Hematopoietic multipotent progenitor cell (in vitro differentiated cells): Measurements from ENCODE around the gene TINAGL1. TPM values are rescaled to one million over a fixed set of nuclear protein-coding genes. Genes with fewer than 3 reads are reported as not detected.

Experiments
- DNase-seq, 3 donors: peaks; one replicate each; pipeline ENCODE4 v3.0.0-alpha.2; 2011 to 2015; ENCODE audit warnings: low read depth in 2 of 3, low spot score in 2 of 3
- total RNA-seq: library from RNA; depleted of rRNA; stranded (reverse); fragments of >200 nt; gene quantifications from one replicate; pipeline ENCODE4 v1.2.3, GENCODE V29; 2012

TINAGL1 gene
- total RNA-seq, 1 donor: 8.1 TPM

GRCh38 chr1:31567956-31568570, 8.3 kb upstream of the TINAGL1 start:
- DNase-seq: no peak

GRCh38 chr1:31568895-31569595, 7.3 kb upstream of the TINAGL1 start:
- no peak for DNase-seq

- DNase-seq: no peak
These were observed 6.6 kb upstream of the TINAGL1 start for GRCh38 chr1:31569596-31570173.

- DNase-seq: no peak
These were observed 6.1 kb upstream of the TINAGL1 start for GRCh38 chr1:31570228-31570627.

GRCh38 chr1:31570906-31571305, 5.4 kb upstream of the TINAGL1 start:
- DNase-seq: no peak

- peak in 1 of 3 donors; percentile 65 for DNase-seq
These were observed 4.7 kb upstream of the TINAGL1 start for GRCh38 chr1:31571340-31572295.

GRCh38 chr1:31572323-31573104, 3.8 kb upstream of the TINAGL1 start:
- no peak for DNase-seq

GRCh38 chr1:31573261-31573660, 3.1 kb upstream of the TINAGL1 start:
- no peak for DNase-seq

GRCh38 chr1:31574749-31575368, 1.5 kb upstream of the TINAGL1 start:
- no peak for DNase-seq

GRCh38 chr1:31575369-31576140, 760 bp upstream of the TINAGL1 start:
- DNase-seq: no peak

- no peak for DNase-seq
These were observed 584 bp downstream of the TINAGL1 start for GRCh38 chr1:31576743-31577455.

- no peak for DNase-seq
These were observed 1.3 kb downstream of the TINAGL1 start for GRCh38 chr1:31577515-31578192.

GRCh38 chr1:31579374-31579773, 3.1 kb downstream of the TINAGL1 start:
- DNase-seq: no peak

- DNase-seq: no peak
These were observed 4.2 kb downstream of the TINAGL1 start for GRCh38 chr1:31580513-31580870.

GRCh38 chr1:31580891-31581603, 4.7 kb downstream of the TINAGL1 start:
- no peak for DNase-seq

- DNase-seq: no peak
These were observed 5.8 kb downstream of the TINAGL1 start for GRCh38 chr1:31581821-31582810.
